Effector memory CD4-positive, alpha-beta T cell (primary cell): ENCODE measurements around the gene PCGF3.
"Not testable (repeated sequence)": the region's sequence is repeated elsewhere in the genome, so short reads cannot be mapped to it uniquely, and the experiment has no call there.

Source experiments
- DNase-seq, 3 donors: peaks; one replicate each; pipeline ENCODE4 v3.0.0-alpha.2; 2020
- H3K27ac ChIP-seq: 2 replicates; pipeline ENCODE4 v1.7.0; 2013; ENCODE audit warnings: mild to moderate bottlenecking, low read length, moderate library complexity; ENCODE audit not compliant: insufficient read depth, poor library complexity, severe bottlenecking
- H3K27me3 ChIP-seq: replicated peaks from 2 replicates; pipeline ENCODE4 v1.7.0; 2013; ENCODE audit warnings: mild to moderate bottlenecking, low read length; ENCODE audit not compliant: insufficient read depth, control insufficient read depth, poor library complexity, severe bottlenecking
- H3K36me3 ChIP-seq: 2 replicates; pipeline ENCODE4 v1.7.0; 2013; ENCODE audit warnings: mild to moderate bottlenecking, low read length, moderate library complexity; ENCODE audit not compliant: control insufficient read depth, insufficient read depth
- H3K4me1 ChIP-seq: 2 replicates; pipeline ENCODE4 v1.7.0; 2013; ENCODE audit warnings: low read length, mild to moderate bottlenecking; ENCODE audit not compliant: control insufficient read depth, insufficient read depth, poor library complexity, severe bottlenecking
- H3K4me3 ChIP-seq: 2 replicates; pipeline ENCODE4 v1.7.0; 2013; ENCODE audit warnings: low read length, low read depth, mild to moderate bottlenecking; ENCODE audit not compliant: insufficient read depth, poor library complexity, severe bottlenecking
- H3K9me3 ChIP-seq: 2 replicates; pipeline ENCODE4 v1.7.0; 2013; ENCODE audit warnings: mild to moderate bottlenecking, low read length, moderate library complexity; ENCODE audit not compliant: control insufficient read depth

The PCGF3 gene

GRCh38 chr4:797066-797465 is 91.4 kb downstream of the PCGF3 start:
- H3K4me3 ChIP-seq = no peak overlapping the region
- no peaks in the 10 kb centered on the region for H3K36me3 ChIP-seq
- no peak overlapping the region for H3K27ac ChIP-seq
- peaks cover 32% of the 10 kb centered on the region for H3K4me1 ChIP-seq
- DNase-seq = no peak
- no peaks in the 10 kb centered on the region for H3K9me3 ChIP-seq
- peaks cover 18% of the 10 kb centered on the region for H3K27me3 ChIP-seq

GRCh38 chr4:801436-802124 is 95.9 kb downstream of the PCGF3 start:
- no peak for DNase-seq
- H3K36me3 ChIP-seq = no peaks in the 10 kb centered on the region
- H3K27ac ChIP-seq = no peak overlapping the region
- no peak overlapping the region for H3K4me3 ChIP-seq
- no peaks in the 10 kb centered on the region for H3K27me3 ChIP-seq
- peaks cover 10% of the 10 kb centered on the region for H3K4me1 ChIP-seq
- H3K9me3 ChIP-seq = no peaks in the 10 kb centered on the region

DNA sequence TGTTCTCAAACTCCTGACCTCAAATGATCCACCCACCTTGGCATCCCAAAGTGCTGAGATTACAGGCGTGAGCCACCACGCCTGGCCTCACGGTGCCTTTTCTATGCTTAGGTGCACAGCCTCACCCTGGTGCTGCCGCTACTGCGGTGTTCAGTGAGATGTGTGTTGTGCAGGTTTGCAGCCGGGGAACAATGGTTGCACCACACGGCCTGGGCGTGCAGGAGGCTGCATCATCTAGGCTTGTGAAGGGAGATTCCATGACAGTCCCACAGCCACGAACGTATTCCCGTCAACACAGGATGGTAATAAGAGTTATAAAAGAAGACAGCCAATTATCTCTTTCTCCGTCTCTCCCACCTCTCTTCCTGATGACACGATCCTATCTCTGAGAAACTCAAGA is 98.3 kb downstream of the PCGF3 start:
- Histone ChIP-seq H3K36me3 (no peaks in the 10 kb centered on the region), H3K4me3 (no peak overlapping the region), H3K27ac (no peak overlapping the region), H3K9me3 (no peaks in the 10 kb centered on the region), H3K4me1 (peaks cover 10% of the 10 kb centered on the region), H3K27me3 (no peaks in the 10 kb centered on the region)
- no peak for DNase-seq

GRCh38 chr4:804804-805203 is 99.2 kb downstream of the PCGF3 start:
- Histone ChIP-seq H3K27ac (no peak overlapping the region), H3K36me3 (no peaks in the 10 kb centered on the region), H3K27me3 (no peaks in the 10 kb centered on the region), H3K4me1 (peaks cover 3% of the 10 kb centered on the region), H3K9me3 (no peaks in the 10 kb centered on the region), H3K4me3 (no peak overlapping the region)
- DNase-seq = no peak

DNA sequence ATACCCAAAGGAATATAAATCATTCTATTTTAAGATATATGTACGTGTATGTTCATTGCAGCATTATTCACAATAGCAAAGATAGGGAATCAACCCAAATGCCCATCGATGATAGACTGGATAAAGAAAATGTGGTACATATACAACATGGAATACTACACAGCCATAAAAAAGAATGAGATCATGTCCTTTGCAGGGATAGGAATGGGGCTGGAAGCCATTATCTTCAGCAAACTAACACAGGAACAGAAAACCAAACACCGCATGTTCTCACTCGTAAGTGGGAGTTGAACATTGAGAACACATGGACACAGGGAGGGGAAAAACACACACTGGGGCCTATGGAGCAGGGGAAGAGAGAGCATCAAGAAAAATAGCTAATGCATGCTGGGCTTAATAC is 101.3 kb downstream of the PCGF3 start:
- not testable (repeated sequence) for H3K9me3 ChIP-seq, DNase-seq, H3K27me3 ChIP-seq, H3K27ac ChIP-seq, H3K36me3 ChIP-seq, H3K4me3 ChIP-seq, H3K4me1 ChIP-seq

GRCh38 chr4:807792-808191 is 102.2 kb downstream of the PCGF3 start:
- Histone ChIP-seq H3K9me3 (no peaks in the 10 kb centered on the region), H3K36me3 (no peaks in the 10 kb centered on the region), H3K27ac (no peak overlapping the region), H3K4me3 (no peak overlapping the region), H3K27me3 (no peaks in the 10 kb centered on the region), H3K4me1 (no peaks in the 10 kb centered on the region)
- DNase-seq = no peak

GRCh38 chr4:808860-809570 is 103.4 kb downstream of the PCGF3 start:
- Histone ChIP-seq H3K27me3 (no peaks in the 10 kb centered on the region), H3K4me3 (no peak overlapping the region), H3K27ac (no peak overlapping the region), H3K9me3 (no peaks in the 10 kb centered on the region), H3K4me1 (no peaks in the 10 kb centered on the region), H3K36me3 (no peaks in the 10 kb centered on the region)
- DNase-seq = no peak

DNA sequence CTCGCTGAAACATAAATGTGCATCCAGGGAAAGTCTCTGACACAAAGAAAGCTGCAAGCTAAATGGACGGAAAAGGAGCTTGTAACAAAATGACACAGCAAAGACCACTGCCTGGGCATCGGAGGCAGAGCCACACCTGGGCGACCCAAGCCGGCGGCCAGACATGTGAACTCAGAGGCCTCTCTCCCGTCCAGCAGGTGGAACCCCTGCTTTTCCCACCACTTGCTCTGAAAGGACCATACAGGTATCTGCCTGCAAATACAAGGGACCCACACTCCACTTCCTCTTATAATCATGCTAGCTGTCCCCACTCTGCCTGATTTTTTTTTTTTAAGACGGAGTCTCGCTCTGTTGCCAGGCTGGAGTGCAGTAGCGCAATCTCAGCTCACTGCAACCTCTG is 108.3 kb downstream of the PCGF3 start:
- no peak for DNase-seq
- H3K27me3 ChIP-seq = no peaks in the 10 kb centered on the region
- no peaks in the 10 kb centered on the region for H3K36me3 ChIP-seq
- no peak overlapping the region for H3K27ac ChIP-seq
- no peak overlapping the region for H3K4me3 ChIP-seq
- no peaks in the 10 kb centered on the region for H3K4me1 ChIP-seq
- no peaks in the 10 kb centered on the region for H3K9me3 ChIP-seq

GRCh38 chr4:814312-814850 is 108.7 kb downstream of the PCGF3 start:
- Histone ChIP-seq H3K27me3 (no peaks in the 10 kb centered on the region), H3K36me3 (no peaks in the 10 kb centered on the region), H3K9me3 (no peaks in the 10 kb centered on the region)

GRCh38 chr4:815464-816146 is 110.0 kb downstream of the PCGF3 start:
- Histone ChIP-seq H3K27me3 (no peaks in the 10 kb centered on the region), H3K4me3 (no peak overlapping the region), H3K4me1 (no peaks in the 10 kb centered on the region), H3K27ac (no peak overlapping the region), H3K36me3 (no peaks in the 10 kb centered on the region), H3K9me3 (no peaks in the 10 kb centered on the region)
- no peak for DNase-seq

More at GRCh38 chr4:814312-814850, 108.7 kb downstream of the PCGF3 start:
- Histone ChIP-seq H3K27ac (no peak overlapping the region), H3K4me3 (no peak overlapping the region), H3K4me1 (no peaks in the 10 kb centered on the region)
- DNase-seq = no peak
